ENCODE measurements around the gene GAL3ST2.
"Not testable (repeated sequence)": the region's sequence is repeated elsewhere in the genome, so short reads cannot be mapped to it uniquely, and the experiment has no call there.

Gene GAL3ST2

GRCh38 chr2:241776336-241777169 lies at the start of gene GAL3ST2:
GAL3ST2 (plus strand) TSS chr2:241776822; CDS start chr2:241776956, 134 bp downstream.
- no peak for DNase-seq

- DNase-seq, result no peak
Measured at GRCh38 chr2:241728000-241728399, 48.6 kb upstream of the GAL3ST2 start.

- no peak for DNase-seq
Measured at GRCh38 chr2:241728627-241729026, 48.0 kb upstream of the GAL3ST2 start.

- DNase-seq, result no peak
Measured at GRCh38 chr2:241729868-241730267, 46.8 kb upstream of the GAL3ST2 start.

- DNase-seq, result no peak
Measured at GRCh38 chr2:241730671-241731293, 45.8 kb upstream of the GAL3ST2 start.

GRCh38 chr2:241732513-241733186 lies 44.0 kb upstream of the GAL3ST2 start:
- DNase-seq, result not testable (repeated sequence)

- no peak for DNase-seq
Measured at GRCh38 chr2:241733391-241734207, 43.0 kb upstream of the GAL3ST2 start.

GRCh38 chr2:241734208-241734466 lies 42.5 kb upstream of the GAL3ST2 start:
- no peak for DNase-seq

- DNase-seq, result peak; percentile 65
Measured at GRCh38 chr2:241734467-241735208, 42.0 kb upstream of the GAL3ST2 start, which contains the start of gene D2HGDH. D2HGDH (plus strand) TSS chr2:241734630; CDS start chr2:241735225, 595 bp downstream.

GRCh38 chr2:241736111-241736510 lies 40.5 kb upstream of the GAL3ST2 start:
- DNase-seq, result no peak

- DNase-seq, result no peak
Measured at GRCh38 chr2:241738040-241738686, 38.5 kb upstream of the GAL3ST2 start.

- no peak for DNase-seq
Measured at GRCh38 chr2:241739177-241739576, 37.4 kb upstream of the GAL3ST2 start.

- no peak for DNase-seq
Measured at GRCh38 chr2:241739651-241740050, 37.0 kb upstream of the GAL3ST2 start.

- no peak for DNase-seq
Measured at GRCh38 chr2:241741016-241741415, 35.6 kb upstream of the GAL3ST2 start.

GRCh38 chr2:241742320-241742939 lies 34.2 kb upstream of the GAL3ST2 start:
- no peak for DNase-seq

- not testable (repeated sequence) for DNase-seq
Measured at GRCh38 chr2:241743008-241743407, 33.6 kb upstream of the GAL3ST2 start.

- DNase-seq, result no peak
Measured at GRCh38 chr2:241743620-241744019, 33.0 kb upstream of the GAL3ST2 start.

- DNase-seq, result no peak
Measured at GRCh38 chr2:241744028-241744754, 32.4 kb upstream of the GAL3ST2 start.

GRCh38 chr2:241745276-241745675 lies 31.3 kb upstream of the GAL3ST2 start:
- DNase-seq, result no peak

- DNase-seq, result no peak
Measured at GRCh38 chr2:241746084-241746483, 30.5 kb upstream of the GAL3ST2 start.

All from NCI-H2227 treated with DMSO at 0.1 percent for 48 hours (cell line).